ENCODE data around the gene TAF13.

DNA sequence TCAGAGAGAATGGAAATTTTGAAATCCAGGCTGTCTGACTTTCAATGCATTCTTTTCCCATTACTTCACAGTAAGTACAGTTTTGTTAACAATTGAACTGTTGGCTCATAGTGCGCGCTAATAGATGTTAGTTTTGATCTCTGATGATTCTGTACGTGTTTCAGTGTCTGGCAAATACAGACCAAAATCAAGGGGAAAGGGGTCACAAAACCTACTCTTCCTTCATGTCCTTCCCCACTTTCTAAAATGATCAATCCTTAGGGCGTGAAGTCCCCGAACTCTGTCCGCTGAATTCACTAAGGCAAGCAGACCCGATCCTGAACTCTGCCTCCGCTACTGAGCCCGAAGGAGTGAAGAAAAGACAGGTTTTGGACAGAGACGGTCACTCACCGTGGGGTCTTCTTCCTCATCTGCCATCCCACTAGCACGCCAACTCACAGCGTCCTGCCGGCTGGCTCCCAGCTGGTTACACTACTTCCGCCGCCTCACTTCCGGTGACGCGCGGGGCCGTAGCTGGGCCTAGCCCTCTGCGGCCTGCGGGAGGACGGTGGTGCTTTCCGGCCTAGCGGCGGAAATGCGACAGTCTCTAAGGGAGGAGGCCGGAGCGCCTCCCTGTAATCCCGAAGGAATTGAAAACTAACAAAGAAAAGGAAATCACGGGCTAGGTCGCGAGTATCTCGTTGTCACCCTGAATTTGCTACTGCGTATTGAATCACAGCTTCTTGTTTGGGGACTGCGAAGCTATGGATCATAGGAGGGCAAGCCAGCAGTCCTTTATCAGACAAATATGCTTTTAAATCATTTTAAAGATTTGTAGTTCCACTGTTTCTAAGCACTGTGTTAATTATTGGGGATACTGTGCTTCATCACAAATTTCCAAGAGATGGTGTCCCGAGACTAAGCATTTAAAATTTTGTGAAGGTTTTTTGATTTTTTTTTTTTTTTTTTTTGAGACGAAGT is at the start of gene TAF13:
- TF ChIP-seq EZH2 (IDR thresholded peaks at IDR 0.05), result no peak
- TF ChIP-seq, protein P1, sequence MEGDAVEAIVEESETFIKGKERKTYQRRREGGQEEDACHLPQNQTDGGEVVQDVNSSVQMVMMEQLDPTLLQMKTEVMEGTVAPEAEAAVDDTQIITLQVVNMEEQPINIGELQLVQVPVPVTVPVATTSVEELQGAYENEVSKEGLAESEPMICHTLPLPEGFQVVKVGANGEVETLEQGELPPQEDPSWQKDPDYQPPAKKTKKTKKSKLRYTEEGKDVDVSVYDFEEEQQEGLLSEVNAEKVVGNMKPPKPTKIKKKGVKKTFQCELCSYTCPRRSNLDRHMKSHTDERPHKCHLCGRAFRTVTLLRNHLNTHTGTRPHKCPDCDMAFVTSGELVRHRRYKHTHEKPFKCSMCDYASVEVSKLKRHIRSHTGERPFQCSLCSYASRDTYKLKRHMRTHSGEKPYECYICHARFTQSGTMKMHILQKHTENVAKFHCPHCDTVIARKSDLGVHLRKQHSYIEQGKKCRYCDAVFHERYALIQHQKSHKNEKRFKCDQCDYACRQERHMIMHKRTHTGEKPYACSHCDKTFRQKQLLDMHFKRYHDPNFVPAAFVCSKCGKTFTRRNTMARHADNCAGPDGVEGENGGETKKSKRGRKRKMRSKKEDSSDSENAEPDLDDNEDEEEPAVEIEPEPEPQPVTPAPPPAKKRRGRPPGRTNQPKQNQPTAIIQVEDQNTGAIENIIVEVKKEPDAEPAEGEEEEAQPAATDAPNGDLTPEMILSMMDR (IDR thresholded peaks at IDR 0.05 in 2 of 3, conservative IDR thresholded peaks at IDR 0.05 in 1 of 3; ENCODE audit: borderline replicate concordance in 1 of 3, insufficient read depth in 1 of 3, low read depth in 2 of 3, low read length in 2 of 3), result no peak
- TF ChIP-seq FOSL1 (IDR thresholded peaks at IDR 0.05; ENCODE audit: low read depth), result peak; percentile 11; the same call in 1 of the 2 replicates
- 0 out of 2 replicates have a peak, but pooled peaks have one; percentile 11 for TF ChIP-seq JUND (IDR thresholded peaks at IDR 0.05)
- TF ChIP-seq POLR2A (IDR thresholded peaks at IDR 0.05; ENCODE audit: borderline replicate concordance, extremely low read depth, insufficient read depth, insufficient read length), result peak; percentile 92
- peak; percentile 48; the same call in 1 of the 2 replicates for TF ChIP-seq SP1 (IDR thresholded peaks at IDR 0.05; ENCODE audit: low read depth)
- TF ChIP-seq, protein P2, sequence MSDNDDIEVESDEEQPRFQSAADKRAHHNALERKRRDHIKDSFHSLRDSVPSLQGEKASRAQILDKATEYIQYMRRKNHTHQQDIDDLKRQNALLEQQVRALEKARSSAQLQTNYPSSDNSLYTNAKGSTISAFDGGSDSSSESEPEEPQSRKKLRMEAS (IDR thresholded peaks at IDR 0.05), result peak; percentile 89
- TF ChIP-seq YY1 (IDR thresholded peaks at IDR 0.05; ENCODE audit: extremely low read depth, insufficient replicate concordance, low read depth, low read length), result peak; percentile 63
